Stimulated activated CD8-positive, alpha-beta memory T cell treated with anti-CD3 and anti-CD28 coated beads, Interleukin-4, amount 100 ng/mL, for 4 hours (primary cell): ENCODE measurements around the gene P2RX3.

ENCODE experiments used
- DNase-seq, 2 donors: peaks; one replicate each; pipeline ENCODE4 v3.0.0-alpha.2; 2020; ENCODE audit warnings: low read depth in 2 of 2, low spot score in 1 of 2

The P2RX3 gene

DNA sequence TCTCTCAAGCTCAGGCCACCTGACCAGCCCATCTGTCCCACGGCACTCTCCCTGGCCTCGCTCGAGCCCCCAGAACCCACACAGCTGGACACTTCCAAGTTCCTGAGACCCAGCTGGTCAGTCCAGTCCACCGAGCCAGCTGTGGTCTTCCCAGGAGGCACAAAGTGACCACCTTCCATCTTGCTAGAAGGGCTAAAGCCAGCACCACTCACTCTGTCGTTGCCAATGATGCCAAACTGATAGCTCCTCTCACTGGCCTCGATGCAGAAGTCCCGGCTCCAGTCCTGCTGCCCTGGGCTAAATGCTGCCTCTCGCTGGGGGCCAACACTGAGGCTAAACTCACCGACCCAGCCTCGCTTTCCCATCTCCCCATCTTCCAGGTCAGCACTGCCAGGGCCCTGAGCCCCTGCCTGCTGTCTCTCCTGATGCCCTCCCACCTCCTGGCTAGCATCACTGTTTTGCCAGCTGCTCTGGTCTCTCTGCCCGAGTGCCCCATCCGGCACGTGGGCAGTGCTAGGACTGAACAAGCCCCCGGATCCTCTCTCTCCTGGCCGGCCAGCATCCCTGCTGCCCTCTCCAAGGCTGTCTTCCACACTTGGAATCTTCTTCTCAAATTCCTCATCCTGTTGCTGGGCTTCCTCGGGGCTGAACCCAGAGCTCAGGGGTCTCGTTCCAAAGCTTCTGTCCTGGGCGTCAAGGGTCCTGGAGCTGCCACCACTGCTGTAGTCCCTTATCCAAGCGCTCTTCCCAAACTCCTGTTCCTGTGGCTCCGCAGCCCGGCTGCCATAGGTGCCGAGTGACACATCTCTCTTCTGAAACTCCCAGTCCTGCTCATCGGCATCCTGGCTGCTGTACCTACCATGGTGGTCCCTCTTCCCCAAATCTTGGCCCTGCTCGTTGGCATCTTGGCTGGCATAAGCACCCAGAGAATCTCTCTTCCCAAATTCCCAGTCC, 28.8 kb upstream of the P2RX3 start:
- no peak for DNase-seq

DNA sequence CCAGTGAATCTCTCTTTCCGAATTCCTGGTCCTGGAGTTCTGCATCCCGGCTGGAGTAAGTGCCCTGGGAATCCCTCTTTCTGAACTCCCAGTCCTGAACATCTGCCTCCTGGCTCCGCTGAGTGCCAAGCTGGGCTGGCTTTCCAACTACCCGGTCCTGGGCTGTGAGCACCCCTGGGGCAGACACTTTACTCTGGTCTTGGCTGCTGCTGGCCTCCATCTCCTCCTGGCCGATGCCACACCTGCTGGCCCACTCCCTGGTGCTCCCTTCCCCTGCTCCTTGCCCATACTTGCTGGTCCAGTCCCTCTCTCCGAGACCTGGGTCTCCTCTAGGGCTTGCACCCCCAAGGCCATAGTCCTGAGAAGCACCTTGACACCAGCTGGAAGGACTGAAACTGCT, 28.1 kb upstream of the P2RX3 start:
- DNase-seq: no peak

DNA sequence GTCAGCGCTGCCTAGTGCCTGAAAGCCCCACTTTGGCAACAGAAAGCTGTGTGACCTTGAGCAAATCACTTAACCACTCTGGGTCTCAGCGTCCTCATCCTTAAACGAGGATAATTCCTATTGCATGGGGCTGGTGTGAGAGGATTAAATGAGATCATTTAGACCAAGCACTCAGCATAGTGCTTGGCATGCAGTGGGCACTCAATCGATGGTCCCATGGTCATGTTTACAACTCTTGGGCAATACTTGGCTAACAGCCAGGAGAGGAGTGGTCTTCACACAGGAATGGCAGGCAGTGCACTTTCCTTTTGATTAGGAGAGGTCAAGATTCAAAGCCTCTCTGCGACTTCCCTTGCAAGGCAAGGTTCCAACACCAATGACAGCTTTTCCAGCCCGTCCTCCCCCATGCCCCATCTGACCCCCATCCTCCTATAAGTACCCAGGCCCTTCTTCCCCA, 27.5 kb upstream of the P2RX3 start:
- no peak for DNase-seq

DNA sequence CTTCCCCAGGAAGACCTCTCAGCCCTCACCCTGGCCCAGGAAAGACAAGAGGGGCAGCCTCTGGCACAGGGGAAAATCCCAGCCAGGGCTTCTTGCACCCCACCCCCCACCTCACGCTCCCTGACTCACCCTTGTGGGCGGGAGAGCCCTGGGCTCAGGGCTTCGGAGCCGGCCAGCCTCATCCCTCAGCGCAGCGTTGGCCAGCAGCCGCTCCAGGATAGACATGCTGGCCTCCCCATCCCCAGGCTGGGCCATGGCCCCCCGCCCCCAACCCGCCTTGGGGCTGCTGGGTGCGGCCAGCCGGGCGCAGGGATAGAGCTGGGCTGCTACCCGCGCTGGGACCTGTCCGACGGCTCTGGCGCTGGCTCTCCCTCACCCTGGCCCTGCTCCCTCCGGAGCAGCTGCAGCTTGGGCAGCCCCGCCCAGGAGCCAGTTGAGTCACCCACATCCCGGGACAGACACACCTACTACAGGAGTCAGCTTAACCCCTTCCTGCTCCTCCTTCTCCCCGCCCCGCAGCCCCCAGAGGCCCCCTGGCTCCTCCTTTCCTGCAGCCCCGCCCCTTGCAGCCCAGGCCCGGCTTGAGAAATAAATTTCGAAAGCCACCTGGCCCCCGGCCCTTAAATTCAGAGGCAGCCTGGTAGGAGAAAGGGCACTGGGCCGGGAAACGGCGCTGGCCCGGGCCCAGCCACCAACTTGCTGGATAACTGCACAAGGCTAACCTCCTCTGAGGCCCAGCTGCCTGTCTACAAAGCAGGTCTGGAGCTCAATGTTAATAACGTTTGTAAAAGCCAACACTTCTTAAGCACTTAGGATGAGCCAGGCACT, 26.8 kb upstream of the P2RX3 start:
- DNase-seq: peak in 1 of 2 donors; percentile 22

DNA sequence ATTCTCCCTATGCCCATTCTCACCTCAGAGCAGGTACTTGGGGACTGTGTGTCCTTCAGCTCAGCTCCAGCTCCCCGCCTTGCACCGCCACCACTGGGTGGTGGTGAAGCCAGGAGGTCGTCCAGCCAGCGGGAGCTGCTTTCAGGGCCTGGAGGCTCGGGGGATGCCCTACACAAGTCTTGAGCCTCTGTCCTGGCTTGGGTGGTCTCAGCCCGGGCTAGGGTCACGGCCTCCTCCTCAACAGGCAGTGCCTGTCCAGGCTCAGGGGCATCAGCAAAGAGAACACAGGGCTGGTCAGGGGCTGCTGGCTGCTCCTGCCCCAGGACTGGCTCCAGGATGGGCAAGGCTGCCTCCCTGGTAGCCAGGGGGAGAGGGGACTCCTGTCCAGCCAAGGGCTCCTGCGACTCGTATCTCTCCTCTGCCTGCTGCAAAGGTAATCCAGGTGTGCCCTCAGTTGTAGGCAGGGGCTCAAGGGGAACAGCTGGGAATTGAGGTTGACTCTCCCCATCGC, 25.6 kb upstream of the P2RX3 start:
- no peak for DNase-seq

DNA sequence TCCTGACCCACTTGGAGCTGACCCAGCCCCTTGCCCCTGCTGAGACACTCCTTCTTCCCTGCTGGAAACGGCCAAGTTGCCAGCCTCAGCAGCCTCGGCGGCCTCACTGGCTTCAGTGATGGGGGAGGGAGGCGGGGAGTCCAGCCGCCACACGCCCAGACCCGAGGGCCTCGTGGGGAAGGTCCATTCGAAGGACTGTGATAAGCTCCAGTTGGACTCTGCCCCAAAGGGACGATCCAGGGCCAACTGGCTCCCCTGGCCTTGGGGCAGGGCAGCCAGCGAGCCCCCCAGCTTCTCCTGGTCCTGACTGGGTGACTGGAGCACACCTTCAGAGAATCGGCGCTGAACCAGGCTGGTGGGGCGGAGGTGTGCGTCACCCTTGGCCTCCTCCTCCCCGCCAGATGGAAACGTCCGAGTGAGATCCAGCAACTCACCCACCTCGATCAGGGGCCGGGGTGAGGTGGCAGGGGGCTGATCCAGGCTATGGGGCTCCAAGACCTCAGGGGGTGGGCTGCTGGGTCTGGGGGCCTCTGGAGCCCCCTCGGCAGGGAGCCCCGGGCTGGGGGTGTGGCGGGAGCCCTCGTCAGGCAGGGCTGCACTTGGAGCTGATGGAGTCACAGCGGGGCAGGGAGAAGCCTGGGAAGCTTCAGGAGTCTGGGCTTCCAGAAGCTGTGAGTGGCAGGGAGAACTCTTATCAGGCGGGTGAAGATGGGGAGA, 24.9 kb upstream of the P2RX3 start:
- no peak for DNase-seq

DNA sequence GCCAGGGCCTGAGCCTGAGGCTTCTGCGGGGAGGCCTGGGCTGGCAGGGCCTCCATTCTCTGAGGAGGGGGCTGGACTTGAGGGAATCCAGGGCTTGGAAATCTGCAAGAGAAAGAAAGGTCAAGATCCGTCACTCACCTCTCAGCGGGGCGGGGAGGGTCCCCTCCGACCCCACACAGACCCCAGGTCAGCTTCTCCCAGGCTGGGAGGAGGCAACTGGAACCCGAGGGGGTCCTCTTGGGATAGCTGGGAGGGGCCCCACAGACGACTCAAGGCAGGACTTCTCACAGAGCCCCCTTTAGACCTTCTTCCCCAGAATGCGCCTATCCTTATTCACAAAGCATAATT, 24.4 kb upstream of the P2RX3 start:
- no peak for DNase-seq

DNA sequence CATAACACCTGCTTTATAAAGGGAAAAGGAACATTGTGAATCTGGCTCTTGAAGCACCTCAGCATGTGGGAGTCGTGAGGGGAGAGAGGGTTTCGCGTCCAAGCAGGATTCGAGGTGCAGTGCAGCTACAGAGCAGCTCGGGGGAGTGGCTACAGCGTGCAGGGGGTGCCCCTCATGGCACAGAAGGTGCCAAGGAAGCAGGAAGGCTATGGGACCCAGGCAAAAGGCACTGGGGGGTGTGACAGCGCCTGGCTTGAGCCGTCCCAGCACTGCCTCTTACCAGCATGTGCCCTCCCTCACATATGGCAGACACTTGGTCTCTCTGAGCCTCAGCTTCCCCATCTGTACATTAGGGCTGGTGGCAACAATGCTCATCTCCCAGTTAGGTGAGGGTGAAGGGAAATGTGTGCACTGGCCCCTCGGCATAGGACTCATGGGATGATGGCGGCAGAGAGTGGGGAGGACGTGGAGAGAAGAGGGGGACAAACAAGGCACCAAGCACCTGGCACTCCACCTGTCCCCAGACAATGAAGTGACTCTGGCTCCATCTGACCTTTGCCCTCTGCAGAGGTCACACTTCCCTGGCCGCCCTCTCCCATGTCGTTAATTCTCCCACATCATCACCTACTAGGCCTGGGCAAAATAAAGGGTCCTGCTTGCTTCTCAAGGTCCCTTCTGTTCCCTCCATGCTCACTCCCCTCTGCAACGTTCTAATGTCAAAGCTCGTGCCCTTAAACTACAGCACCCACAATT, 23.8 kb upstream of the P2RX3 start:
- DNase-seq: no peak

DNA sequence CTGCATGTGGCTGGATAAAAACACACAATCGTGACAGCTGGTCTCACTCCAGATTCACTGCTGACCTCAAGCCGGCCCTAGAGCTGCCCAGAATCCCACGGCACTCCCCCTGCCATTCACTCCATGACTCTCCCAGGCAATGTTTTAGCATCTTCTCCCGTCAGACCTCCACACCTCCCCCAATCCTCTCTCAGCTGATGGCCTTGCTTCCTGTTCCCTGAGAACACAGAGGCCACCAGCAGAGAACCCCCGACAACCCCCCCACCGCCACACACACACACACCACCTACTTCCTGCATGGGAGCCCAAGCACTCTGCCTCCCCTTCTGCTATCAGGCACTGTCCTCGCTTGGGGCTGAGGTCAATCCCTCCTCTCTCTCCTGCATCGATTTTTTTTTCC, 22.7 kb upstream of the P2RX3 start:
- no peak for DNase-seq

DNA sequence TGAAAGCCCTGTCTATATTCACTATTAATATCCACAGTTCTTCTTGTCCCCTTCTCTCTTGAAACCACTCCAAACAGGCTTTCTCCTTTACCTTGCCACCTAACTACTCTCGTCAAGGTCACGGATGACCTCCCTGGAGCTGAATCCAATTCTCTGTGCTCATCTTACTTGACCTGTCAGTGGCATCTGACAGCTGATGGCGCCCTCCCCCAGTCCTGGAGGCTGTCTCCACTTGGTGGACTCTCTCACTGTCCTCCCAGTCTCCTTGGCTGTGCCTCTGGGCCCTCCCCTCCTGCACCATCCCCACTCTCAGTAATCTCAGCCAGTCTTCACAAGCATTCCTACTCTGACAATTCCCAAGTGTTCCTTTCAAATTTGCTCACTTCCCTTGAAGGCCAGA, 22.1 kb upstream of the P2RX3 start:
- DNase-seq: no peak

DNA sequence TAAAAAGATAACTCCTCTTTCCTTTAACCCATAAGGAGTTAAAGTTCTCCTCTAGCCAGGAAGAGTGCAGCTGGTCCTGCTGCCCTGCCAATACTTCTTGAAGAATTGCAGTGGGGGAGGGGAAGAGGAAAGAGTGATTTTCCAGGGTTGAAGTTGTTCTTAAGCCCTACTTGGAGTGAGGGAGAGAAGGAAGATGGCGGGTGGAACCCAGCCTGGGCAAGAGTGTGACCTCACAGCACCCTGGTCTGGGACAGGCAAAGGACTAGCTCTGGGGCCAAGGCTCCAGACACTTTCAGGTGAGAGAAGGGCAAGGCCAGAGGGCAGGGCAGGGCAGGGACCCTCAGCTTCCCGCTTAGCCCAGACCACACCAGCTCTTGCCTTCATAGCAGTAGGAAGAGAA, 20.0 kb upstream of the P2RX3 start:
- DNase-seq: no peak

DNA sequence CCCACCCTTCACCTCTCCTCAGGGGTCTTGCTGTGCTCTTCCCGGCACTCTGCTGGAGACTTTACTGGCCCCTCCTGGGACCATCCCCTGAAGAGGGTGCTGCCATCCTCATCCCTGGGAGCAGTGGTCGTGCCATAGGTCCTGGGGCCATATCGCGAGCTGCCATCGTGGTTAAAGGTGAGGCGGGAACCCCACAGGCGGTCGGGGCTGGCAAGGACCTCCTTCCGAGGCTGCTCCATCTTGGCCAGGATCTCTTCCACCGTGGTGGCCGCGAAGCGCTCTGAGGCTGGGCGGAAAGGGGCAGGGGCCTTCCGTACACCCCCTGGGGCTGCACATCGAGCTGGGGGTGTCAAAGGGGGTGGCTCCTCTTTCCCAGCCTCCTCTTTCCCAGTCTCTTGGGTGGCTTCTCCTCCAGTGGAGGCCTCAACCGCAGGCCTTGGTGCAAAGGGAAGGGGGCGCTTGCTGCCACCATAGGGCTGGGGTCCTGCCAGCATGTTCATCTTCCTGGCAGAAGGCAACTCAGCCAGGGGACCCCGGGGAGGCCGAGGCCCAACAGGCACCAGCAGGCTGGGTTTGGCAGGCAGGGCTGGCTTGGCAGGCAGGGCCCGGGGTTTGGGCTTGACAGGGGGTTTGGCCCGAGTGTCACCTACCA, 18.0 kb upstream of the P2RX3 start:
- DNase-seq: no peak

DNA sequence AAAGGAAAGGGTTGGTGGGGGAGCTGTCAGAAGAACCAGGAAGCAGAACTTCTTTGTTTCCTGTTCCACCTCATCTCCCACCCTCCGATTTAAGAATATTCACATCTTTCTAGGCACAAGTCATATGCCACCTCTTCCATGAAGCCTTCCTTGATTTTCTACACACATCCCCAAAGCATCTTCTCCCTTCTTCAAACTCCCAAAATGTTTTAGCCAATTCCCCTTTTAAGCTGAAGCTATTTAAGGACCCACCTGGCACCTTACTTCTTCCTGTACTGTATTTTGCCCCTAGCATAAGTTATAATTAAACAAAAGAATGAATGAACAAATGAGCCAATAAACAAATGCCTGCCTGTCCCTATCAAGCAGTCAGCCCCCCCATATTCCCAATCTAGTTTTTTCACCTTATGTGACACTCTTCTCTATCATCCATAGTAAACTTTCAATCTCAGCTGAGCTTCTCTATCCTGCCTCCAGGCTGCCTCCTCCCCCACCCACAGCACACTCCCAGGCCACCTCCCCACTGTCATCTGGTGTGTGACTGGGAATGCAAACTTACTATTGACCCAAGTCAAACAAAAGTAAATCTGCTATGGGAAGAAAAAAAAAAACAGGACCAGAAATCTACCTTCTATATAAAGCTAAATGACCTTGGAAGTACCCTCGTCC, 17.3 kb upstream of the P2RX3 start:
- no peak for DNase-seq

DNA sequence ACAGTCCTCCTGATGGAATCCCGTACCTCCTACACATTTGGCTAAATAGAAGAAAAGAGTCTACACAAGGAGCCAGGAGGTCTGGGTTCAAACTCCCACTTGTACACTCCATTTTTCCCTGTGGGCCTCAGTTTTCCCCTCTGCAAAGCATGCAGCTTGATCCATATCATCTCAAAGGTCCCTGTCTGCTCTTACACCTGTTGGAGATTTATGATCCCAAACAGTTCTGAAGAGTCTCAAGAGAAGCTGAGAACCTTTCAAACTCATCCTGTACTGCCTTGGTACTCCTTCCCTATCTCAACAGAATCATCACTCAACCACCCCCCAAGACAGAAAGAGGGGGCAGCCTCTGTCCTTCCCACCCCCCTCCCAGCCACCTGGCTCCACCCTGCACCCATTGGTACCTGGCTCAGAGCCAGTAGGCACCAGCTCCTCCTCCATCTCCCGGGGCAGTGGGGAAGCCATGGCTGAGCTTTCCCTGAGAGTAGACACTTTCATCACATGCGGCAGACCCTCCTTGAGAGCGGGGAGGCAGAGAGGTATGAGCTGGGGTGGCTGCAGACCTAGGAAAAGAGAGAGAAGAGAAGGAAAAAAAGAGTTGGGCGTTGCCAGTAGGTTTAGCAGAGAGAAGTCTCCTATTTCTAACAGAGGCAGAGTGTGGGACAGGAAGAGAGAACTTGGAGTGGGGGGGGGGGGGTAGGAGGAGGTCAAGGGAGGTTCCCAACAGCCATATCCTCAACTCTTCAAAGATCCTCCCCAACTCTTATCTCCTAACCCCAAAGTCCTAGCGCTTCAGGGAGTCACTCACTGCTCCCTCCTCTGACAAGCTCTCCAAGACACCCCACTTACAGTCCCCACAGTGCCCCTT, 16.5 kb upstream of the P2RX3 start:
- DNase-seq: no peak

DNA sequence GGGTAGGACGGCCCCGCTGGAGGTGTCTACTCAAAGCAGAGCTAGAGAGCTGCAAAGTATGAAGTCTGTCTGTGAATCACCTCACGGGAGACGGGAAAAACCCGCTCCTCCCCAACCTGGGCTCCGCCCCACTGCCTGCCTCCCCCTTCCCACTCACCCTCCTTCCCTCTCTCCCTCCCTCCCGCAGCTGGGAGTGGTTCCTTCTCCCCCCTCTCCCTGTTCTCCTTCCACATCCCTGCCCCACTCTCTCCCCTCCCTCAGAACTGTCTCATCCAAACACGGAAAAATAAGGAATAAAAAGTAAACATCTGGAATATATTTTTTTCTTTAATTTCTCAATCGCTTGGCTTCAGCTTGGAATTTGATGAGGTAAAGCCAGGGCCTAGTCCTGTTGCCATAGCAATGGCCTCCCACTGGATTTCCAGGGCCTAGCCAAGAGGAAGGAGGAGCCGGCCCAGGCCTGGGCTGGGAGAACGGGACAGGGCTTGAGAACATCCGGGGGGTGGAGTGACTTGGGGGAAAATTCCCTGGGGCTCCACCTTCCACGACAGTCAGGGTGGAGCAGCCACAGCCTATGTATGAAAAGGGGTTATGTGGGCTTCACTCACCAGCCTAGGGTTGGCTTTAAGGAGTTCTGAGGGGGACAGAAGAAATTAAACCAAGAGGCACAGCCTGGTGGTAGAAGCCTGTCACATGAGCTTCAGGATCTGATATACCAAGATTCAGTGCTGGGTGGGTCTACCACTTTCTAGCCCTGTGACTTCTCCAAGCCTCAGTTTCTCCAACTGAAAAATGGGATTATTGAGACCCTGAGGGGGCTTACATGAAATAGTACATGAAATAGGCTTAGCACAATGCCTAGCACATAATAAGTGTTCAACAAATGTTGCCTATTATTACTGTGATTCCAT, 15.6 kb upstream of the P2RX3 start:
- DNase-seq: no peak

DNA sequence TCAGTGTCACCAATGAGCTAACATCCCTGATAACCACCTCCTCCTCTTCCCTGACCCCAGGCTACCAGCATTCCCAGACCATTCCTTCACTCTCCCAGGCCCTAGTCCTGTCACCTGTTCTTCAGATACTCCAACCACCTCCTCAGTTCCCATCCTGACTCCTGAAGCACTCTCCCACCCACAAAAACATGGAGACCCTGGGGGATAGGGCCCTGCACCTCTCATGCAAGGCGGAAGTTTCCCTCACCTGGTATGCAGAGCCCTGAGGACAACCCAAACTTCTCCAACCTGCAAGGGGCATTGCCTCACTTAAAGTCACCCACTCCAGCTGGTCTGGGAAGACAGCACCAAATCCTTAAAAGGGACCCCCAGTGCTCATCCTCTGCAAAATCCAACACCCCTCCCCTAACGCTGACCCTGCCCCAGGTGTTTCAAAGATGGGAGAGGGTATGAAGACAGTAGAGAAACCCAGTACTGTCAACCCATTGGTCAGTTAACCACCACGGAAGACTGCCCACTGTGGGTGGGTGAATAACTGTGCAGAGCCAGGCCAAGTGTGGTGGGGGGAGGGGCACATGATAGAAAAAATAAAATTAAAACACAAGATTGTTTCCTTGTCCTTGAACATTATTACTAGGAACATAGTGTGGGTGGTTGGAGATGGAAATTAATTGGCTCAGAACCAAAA, 14.8 kb upstream of the P2RX3 start:
- DNase-seq: no peak

DNA sequence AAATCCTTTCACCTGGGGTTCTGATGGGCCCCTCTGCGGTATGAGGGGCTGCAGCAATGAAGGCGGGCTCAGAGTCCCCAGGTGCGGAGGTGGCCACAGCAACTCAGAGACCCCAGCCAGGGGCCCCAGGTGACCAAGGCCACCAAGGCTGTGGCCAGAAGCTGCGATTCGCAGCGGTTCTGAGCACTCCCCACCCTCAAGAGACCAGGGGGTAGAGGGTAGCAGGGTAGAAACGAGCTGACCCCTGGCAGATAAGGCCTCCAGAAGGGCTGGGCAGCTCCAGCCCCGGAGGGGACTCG, 14.3 kb upstream of the P2RX3 start:
- no peak for DNase-seq
